Fibroblast of the aortic adventitia (primary cell): ENCODE results near the gene CFAP54. TPM values are rescaled to one million over a fixed set of nuclear protein-coding genes. Genes with fewer than 3 reads are reported as not detected.
"Not testable (repeated sequence)": the region's sequence is repeated elsewhere in the genome, so short reads cannot be mapped to it uniquely, and the experiment has no call there.

Experiments used
- DNase-seq: peaks from one replicate; pipeline ENCODE4 v3.0.0-alpha.2; 2010; ENCODE audit warnings: low read depth
- H3K4me3 ChIP-seq: 2 replicates; pipeline ENCODE4 v1.5.1; 2011; ENCODE audit warnings: low read depth, mild to moderate bottlenecking, control low read depth, low read length, moderate library complexity
- total RNA-seq: library from RNA; depleted of rRNA; stranded (reverse); fragments of >200 nt; gene quantifications from 2 replicates; pipeline ENCODE4 v1.2.3, GENCODE V29; 2012; ENCODE audit warnings: low replicate concordance
- TF ChIP-seq, protein P1 (sequence below): IDR thresholded peaks from 2 replicates; pipeline ENCODE4 v1.5.1; 2011; ENCODE audit warnings: mild to moderate bottlenecking, low read length, control low read depth, inconsistent platforms; ENCODE audit not compliant: insufficient read depth

Gene CFAP54
- total RNA-seq, 1 donor = 3.0 TPM

DNA sequence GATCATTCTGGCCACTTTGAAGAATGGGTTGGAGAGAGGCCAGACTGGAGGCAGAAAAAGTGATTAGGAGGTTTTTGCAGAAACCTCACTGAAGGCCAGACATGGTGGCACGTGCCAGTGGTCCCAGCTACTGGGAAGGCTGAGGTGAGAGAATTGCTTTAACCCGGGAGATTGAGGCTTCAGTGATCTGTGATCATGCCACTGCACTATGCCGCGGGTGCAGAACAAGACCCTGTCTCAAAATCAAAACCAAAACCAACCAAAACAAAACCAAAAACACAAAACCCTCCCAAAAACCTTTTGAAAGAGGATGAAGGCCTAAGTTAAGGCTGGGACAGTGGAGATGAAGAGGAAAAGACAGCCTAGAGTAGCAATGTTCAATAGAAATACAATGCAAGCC is 15.2 kb upstream of the CFAP54 start:
- TF ChIP-seq, protein P1, sequence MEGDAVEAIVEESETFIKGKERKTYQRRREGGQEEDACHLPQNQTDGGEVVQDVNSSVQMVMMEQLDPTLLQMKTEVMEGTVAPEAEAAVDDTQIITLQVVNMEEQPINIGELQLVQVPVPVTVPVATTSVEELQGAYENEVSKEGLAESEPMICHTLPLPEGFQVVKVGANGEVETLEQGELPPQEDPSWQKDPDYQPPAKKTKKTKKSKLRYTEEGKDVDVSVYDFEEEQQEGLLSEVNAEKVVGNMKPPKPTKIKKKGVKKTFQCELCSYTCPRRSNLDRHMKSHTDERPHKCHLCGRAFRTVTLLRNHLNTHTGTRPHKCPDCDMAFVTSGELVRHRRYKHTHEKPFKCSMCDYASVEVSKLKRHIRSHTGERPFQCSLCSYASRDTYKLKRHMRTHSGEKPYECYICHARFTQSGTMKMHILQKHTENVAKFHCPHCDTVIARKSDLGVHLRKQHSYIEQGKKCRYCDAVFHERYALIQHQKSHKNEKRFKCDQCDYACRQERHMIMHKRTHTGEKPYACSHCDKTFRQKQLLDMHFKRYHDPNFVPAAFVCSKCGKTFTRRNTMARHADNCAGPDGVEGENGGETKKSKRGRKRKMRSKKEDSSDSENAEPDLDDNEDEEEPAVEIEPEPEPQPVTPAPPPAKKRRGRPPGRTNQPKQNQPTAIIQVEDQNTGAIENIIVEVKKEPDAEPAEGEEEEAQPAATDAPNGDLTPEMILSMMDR = no peak
- no peak for DNase-seq
- no peak overlapping the region for H3K4me3 ChIP-seq

DNA sequence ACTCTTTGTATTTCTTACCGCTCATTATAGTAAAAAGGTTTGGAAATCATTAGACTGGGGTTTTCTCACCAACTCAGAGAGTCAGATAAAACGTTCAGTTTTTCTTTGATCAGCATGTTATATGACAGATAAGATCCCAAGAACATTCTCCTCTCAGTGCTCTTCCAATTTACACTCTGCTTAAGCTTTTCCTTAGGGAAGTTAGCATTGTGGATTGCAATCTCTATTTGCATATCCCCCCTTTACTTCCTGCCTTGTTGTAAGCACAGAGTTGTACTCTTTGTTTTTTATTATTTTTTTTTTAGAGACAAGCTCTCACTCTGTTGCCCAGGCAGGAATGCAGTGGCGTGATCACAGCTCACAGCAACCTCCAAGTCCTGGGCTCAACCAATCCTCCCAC is 11.4 kb upstream of the CFAP54 start:
- H3K4me3 ChIP-seq = no peak overlapping the region
- TF ChIP-seq, protein P1 = no peak
- DNase-seq = no peak

DNA sequence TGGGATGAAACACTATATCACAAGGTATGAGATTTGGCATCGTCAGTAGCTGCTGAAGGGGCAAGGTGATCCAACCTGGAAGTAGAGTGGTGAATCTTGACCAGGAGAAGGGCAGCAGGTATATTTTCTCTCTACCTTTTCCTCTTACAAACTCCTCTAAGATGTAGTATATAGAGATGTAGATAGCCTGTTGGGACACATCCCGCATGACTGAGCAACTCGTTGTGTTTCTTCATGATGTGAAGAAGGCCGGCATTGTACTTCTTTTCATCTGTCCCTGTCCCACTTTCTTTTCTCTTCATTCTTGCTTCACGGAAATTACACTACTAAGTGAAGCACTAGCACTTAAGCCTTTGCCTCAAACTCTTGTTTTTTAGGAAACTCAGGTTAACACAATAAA is 7.3 kb upstream of the CFAP54 start:
- TF ChIP-seq, protein P1 = no peak
- no peak overlapping the region for H3K4me3 ChIP-seq
- no peak for DNase-seq

DNA sequence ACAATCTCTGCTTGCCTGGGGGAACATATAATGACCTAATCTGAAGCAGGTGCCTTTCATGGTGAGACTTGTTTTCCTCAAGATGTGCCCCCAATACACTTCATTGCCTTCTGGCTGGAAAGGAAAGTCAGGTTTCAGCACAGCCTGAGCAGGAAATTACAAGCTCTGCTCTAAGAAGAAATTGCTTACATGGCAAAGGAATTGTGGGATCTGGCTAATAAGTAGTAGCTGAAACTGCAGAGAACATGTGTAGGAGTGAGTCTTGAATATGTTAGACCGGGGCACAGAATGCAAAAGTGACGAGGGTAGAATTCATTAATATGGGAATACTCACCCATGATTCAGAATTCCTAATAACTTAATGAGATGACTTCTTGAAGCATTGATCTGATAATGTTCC is 6.3 kb upstream of the CFAP54 start:
- TF ChIP-seq, protein P1 = no peak
- H3K4me3 ChIP-seq = no peak overlapping the region
- no peak for DNase-seq

DNA sequence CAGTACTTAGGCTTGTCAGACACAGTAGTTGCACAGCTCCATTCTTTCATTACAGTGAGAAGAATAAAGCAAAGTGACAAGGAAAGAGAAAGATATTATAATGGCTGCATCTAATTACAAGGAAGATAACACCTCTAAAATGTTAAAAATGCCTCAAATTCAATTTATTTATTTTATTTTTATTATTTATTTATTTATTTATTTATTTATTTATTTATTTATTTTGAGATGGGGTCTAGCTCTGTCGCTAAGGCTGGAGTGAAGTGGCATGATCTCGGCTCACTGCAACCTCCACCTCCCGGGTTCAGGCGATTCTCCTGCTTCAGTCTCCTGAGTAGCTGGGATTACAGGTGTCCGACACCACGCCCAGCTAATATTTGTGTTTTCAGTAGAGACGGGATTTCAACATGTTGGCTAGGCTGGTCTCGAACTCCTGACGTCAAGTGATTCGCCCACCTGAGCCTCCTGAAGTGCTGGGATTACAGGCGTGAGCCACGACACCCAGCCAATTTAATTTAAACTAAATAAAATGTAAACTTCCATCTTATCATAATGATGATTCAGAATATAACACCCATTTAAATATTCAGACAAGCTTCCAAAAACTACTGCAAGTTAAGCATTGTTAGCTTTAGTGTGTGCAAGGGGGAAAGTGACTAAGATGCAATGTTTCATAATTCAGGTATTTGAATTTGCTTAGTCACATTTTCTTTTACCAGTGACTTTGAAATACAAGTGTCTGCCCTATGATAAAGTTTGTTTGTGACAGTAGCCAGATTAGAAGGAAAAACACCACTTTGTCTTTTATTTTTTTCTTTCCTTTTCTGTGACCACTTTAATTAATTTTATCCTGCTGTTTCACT is 2.4 kb upstream of the CFAP54 start:
- TF ChIP-seq, protein P1 = no peak
- DNase-seq = peak; percentile 82
- H3K4me3 ChIP-seq = no peak overlapping the region

DNA sequence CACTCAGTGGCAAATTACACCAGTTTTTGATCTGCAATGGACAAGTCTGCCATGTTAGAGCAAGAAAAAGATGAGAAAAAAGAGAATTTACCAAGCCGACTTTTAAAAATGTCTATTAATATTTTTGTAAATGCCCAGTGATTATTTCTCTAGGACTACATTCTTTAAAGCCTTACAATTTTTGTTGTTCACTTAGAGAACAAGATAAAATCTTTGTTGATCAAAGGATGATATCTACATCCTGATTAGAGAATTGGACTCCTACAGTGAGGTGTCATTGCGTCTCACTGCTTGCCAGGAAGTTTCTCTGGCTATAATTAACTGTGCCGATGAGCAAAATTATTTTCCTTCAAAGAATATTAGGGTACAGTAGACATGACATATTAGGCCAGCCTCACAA is 1.7 kb upstream of the CFAP54 start:
- no peak overlapping the region for H3K4me3 ChIP-seq
- no peak for DNase-seq
- TF ChIP-seq, protein P1 = no peak

DNA sequence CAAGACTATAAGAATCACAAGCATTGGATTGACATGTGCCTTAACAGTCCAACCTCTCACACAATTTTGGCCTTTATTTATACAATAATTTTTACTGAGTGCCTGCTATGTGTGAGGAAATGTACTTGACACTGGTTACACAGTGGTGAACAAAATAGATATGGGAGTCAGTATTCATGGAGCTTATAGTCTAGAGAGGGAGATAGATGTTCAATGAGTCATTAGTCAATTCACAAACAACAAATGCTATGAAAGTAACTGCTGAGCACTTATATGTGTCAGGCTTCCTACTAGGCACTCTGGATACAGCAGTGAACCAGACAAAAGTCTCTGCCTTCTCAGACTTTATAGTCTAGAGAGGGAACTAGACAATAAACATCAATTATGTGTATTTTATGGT is 3.7 kb downstream of the CFAP54 start:
- no peak overlapping the region for H3K4me3 ChIP-seq
- TF ChIP-seq, protein P1 = no peak
- no peak for DNase-seq

DNA sequence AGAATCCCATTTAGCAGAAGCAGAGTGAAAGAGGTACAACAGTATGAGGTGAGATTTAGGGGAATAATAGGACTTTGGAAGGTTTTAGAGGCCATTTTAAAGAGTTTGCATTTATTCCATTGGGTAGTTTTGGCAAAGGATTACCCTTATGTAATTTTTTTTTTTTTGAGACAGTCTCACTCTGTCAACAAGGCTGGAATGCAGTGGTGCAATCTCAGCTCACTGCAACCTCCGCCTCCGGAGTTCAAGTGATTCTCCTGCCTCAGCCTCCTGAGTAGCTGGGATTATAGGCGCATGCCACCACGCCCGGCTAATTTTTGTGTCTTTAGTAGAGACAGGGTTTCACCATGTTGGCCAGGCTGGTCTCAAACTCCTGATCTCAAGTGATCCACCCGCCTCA is 4.8 kb downstream of the CFAP54 start:
- not testable (repeated sequence) for DNase-seq, H3K4me3 ChIP-seq
